Stromal cell of bone marrow (primary cell): ENCODE data around the gene UPK3BL2.
"Not testable (repeated sequence)": the region's sequence is repeated elsewhere in the genome, so short reads cannot be mapped to it uniquely, and the experiment has no call there.

Experiments used
- DNase-seq: peaks from one replicate; pipeline ENCODE4 v3.0.0-alpha.2; 2012; ENCODE audit warnings: low read depth

The UPK3BL2 gene, protein sequence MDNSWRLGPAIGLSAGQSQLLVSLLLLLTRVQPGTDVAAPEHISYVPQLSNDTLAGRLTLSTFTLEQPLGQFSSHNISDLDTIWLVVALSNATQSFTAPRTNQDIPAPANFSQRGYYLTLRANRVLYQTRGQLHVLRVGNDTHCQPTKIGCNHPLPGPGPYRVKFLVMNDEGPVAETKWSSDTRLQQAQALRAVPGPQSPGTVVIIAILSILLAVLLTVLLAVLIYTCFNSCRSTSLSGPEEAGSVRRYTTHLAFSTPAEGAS

DNA sequence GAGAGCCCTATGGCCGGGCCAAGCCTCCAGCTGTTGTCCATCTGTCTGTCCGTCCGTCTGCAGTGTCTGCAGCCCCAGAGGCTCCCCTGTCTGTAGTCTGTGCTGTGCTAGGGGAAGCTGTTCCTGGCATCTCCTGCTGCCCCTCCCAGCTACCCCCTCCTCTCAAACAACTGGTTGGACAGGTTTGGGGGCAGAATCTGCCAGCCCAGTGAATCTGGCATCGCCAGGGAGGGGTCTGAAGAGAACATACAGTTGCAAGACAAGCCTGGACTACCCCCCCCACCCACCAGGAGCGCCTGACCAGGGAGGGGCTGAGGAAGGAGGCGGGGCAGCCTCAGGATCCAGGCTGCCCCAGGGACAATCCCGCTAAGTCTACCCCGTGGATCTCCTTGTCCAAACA, at the start of gene UPK3BL2:
Gene UPK3BL2 (minus strand): TSS at position 101 of the 400 bp plus-strand sequence. CDS start 60 bp downstream, at position 41.
- not testable (repeated sequence) for DNase-seq

DNA sequence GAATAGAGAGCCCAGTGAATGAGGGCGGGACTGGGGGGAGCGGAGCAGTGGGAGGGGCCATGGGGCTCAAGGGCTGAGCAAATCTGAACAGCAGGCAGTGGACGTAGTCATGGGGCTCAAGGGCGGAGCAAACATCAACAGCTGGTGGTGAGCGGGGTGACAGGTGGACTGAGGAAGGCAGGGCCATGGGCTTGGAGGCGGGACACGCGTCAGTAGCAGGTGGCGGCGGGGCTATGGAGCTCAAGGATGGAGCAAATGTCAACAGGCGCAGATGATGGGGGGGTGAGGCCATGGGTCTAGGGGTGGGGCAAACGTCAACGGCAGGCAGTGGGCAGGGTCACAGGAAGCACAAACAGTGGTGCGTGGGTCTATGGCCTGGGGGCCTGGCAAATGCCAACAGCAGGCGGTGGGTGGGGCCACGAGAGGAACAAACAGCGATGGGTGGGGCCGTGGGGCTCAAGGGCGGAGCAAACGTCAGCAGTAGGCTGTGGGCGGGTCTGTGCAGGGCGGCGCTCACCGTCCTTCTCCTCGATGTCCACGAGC, 49.1 kb upstream of the UPK3BL2 start:
- not testable (repeated sequence) for DNase-seq

DNA sequence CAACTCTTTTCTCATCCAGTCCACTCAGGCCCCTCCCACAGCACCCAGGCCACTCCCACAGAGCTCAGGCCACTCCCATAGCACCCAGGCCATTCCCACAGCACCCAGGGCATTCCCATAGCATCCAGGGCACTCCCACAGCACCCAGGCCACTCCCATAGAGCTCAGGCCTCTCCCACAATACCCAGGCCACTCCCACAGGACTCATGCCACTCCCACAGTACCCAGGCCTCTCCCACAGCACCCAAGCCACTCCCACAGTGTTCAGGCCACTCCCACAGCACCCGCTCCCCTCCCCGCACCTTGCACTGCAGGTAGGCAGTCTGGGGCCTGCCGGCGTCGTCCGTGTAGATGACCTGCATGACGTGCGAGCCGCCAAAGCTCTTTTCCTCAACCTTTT, 46.4 kb upstream of the UPK3BL2 start:
- DNase-seq = not testable (repeated sequence)

DNA sequence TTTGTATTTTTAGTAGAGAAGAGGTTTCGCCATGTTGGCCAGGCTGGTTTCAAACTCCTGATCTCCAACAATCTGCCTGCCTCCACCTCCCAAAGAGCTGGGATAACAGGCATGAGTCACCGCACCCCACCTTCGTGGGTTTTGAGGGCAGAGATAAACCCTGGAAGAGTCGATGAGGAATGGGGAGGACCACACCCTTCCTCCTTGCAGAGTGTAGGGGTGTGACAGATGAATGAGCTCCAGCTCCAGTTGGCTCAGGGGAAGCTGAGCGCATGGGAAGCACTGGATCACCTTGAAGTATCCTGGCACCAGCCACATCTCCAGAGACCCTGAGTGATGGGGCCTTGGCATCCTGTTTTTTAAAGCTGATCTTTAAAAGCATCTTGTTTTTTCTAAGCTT, 40.0 kb upstream of the UPK3BL2 start:
- not testable (repeated sequence) for DNase-seq

DNA sequence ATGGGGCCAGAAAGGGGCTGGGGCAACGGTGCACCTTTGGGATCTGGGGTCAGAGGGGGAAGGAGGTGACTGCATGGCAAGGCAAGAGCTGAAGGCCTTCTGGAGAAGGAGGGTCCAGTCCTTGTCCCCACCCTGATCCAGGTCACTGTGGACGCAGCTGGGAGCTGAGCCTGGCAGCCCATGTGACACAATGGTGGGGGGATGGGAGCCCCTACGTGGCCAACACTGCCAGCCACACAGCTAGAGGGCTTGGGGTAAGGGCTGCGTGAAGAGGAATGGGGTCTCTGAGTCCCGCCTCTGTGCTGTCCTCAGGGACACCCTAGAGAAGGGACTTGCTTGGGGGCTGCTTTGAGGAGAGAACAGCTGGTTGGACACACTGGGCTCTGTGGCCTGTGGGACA, 38.2 kb upstream of the UPK3BL2 start:
- DNase-seq = not testable (repeated sequence)

DNA sequence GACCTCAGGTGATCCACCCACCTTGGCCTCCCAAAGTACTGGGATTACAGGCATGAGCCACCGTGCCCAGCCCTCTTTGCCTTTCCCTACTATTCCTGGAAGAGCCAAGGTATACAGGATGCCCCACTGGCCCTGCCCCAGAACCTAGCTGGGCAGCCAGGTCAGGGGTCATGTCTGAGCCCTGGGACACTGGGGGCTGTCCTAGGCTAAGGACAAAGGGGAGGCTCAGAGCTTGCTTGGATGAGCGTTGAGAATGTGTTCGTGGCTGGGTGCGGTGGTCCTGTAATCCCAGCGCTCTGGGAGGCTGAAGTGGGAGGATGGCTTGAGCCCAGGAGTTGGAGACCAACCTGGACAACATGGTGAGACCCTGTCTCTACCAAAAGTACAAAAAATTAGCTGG, 35.0 kb upstream of the UPK3BL2 start:
- DNase-seq = not testable (repeated sequence)

DNA sequence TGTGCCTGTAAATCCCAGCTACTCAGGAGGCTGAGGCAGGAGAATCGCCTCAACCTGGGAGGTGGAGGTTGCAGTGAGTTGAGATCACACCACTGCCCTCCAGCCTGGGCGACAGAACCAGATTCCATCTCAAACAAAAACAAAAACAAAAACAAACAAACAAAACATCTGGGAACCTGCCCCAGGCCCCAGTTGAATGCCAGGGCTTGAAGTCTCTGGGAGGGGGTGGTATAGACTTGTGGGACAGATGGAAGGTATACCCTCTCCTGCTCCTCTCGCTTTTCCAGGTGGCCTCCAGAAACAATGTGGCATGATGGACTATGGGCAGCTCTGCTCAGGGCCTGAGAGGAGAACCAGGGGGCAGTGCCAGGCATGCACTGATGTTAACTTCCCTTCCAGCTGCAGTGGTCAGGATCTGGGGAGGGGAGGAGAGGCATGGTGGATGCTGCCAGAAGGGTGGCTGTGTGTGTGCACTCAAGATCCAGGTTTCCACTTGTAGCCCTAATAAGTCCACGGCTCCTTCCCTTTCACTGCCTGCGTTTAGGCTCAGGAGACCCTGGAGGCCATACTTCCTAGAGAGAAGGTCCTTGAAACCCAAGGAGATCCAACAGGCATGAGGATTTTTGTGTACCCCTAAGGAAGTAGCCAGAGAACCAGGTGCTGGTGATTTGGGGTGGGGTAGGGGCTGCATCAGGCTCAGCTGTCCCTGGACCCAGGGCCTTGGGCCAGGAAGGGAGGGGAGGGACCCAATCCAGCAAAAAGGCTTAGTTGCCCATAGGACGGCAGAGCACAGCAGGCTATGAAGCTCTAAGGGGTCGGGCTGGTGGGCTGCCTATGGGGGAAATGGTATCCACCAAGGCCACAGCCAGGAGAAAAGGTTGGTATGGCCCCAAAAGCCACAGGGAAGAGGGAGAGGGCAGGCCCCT, 34.1 kb upstream of the UPK3BL2 start:
- DNase-seq = not testable (repeated sequence)

DNA sequence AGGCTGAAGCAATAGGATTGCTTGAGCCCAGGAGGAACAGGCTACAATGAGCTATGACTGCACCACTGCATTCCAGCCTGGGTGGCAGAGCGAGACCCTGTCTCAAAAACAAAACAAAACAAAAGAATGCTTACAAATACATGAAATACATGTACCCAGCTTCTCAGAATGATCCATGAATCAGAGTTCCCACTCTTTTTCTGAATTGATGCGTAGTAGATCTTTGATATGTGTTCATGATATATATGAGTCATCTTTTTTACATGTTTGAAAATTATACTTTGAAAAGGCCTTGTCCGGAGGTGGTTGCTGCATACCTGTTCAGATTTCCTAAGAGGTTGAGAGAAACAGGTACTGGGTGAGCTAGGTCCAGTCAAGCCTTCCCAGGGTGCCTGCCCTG, 32.9 kb upstream of the UPK3BL2 start:
- DNase-seq = not testable (repeated sequence)

DNA sequence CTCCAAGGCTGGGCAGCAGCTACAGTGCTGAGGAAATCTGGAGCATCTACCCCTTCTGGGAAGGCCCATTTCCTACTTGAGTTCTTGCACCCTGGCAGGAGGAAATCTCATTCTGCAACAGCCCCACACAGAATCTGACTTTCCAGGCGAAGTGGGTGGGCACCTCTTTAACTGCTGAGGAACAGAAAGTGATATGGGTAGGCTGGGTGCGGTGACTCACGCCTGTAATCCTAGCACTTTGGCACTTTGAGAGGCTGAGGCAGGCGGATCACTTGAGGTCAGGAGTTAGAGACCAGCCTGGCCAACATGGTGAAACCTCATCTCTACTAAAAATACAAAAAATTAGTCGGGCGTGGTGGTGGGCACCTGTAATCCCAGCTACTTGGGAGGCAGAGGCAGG, 31.1 kb upstream of the UPK3BL2 start:
- not testable (repeated sequence) for DNase-seq

DNA sequence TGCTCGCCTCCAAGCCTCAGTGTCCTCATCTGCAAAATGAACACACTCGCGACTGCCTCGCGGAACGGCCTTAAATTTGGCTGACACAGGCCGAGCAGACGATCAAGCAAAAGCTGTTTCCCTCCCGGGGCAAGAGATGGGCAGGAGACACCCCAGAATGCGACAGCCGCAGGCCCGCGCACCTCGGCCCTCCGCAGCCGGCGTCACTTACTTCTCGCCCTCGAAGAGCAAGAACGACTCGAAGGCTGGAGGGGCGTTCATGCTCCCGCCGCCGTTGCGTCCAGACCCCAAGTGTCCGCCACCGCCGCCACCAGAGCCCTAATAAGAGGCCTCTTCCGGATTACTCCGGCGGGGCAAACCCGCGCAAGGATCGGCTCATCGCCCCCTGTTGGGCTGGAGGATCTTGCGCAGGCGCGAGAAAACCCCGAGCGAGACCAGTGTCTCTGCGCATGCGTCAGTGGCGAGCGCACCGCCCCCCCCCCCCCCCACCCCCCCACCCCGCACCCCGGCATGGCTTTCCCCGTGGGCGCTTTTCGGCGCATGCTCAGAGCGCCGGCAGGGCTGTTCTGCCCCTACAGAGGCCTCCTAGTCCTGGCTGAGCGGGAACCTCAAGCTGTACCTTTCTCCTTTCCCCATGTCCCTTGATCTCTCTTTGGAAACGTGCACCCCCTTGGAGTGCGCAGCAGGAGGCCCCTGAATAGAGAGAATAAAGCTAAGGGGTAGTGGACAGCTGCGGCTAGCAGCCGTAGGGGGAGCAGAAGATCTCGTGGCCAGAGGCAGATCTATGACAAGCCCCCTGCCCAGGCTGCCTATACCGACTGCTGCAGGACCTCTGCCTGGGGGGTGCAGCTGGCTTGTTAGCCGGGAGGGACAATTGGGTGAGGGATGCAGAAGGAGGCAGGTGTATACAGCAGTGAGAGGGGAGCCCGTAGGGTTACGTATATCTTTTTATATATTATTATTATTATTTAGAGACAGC, 29.1 kb upstream of the UPK3BL2 start, which contains the start of gene POLR2J3:
Gene POLR2J3 (minus strand): TSS at position 323 of the 979 bp plus-strand sequence. CDS start 62 bp downstream, at position 261.
- peak; percentile 66 for DNase-seq

DNA sequence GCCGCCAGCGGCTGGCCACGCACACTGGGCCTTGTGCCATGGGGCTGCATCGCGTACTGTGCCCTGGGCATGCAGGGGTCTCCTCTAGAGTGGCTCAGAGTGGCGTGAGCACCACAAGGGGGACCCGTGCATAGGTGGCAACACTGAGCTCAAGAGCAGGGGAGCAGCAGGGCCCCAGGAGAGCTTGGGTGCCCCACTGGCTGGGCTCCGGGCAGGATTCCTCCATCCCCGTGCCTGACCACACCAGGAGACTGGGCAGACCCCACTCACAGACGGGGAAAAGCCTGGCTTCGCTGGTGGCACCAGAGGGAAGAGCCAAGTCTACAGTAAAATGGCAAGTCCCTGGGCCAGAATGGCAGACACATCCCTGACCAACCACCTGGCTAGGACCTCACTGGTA, 25.1 kb upstream of the UPK3BL2 start:
- not testable (repeated sequence) for DNase-seq

DNA sequence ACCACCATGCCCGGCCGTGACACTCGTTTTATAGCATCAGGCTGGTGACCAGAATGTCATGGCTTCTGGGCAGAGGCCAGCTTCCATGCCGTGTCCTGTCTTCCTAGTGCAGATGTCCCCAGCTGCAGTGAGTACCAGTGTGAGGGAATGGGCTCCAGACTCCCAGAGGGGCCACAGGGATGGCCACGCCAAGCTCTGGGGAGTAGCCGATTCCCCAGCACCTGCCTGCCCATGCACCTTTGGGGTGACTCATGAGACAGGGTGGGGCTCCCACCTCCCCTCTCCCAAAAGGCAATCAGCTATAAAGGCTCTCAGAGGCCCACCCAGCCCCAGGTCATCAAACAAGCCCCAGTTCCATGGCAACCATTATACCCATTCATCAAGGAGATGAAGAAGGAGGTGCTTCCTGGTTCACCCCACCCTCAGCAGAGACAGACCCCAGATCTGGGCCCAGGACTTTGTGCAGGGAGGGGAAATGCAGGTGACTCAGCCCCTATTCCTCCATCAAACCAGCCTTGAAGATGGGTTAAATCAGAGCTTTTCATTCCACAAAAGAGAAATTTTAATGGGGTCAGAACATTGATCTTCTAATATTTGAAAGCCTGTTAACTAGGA, 7.4 kb upstream of the UPK3BL2 start, which contains the start of gene SPDYE2:
Gene SPDYE2 (plus strand): TSS at position 419 of the 615 bp plus-strand sequence. CDS start 2,030 bp downstream, outside the sequence.
- DNase-seq = not testable (repeated sequence)

DNA sequence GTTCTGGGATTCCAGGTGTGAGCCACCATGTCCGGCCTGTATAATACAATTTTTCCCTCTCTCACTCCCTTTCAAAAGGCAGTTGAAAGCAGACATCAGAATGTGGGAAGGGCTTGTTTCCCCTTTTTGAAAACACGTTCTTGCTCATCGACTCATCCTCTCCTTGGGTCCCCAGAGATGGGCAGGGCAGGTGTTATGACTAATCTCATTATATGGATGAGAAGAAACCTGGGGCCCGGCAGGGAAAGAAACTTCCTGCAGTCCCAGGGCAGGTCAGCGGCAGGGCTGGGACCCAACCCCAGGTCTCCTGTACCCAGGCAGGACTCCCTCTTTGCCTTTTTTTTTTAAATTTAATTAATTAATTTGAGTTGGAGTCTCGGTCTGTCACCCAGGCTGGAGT, 2.9 kb upstream of the UPK3BL2 start:
- not testable (repeated sequence) for DNase-seq

DNA sequence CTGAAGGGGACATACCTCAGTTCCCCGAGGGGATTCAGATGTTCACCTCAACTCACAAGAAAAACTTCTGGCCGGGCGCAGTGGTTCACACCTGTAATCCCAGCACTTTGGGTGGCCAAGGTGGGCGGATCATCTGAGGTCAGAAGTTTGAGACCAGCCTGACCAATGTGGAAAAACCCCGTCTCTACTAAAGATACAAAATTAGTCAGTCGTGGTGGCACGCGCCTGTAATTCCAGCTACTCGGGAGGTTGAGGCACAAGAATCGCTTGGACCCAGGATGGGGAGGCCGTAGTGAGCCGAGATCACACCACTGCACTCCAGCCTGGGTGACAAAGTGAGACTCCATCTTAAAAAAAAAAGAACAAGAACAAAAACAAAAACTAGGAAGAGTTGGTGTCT, 1.8 kb upstream of the UPK3BL2 start:
- not testable (repeated sequence) for DNase-seq

DNA sequence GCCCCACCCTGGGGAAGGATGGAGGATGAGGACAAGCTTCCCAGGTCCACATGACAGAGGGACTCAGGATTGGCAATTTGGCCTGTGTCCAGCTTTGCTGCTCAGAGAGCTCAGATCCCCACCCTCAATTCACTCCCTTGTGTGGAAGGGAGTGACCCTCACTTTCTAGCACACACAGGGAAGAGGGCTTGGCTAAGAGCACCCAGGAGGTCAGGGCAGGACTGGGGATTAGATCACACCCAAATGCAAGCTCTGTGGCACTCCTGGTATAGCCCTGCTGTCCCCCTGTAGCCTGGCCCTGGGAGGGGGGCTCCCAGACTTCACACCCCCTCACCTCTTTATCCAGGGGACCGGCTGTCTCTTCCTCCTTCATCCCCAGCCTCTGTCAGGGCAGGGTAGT, 876 bp upstream of the UPK3BL2 start:
- not testable (repeated sequence) for DNase-seq

DNA sequence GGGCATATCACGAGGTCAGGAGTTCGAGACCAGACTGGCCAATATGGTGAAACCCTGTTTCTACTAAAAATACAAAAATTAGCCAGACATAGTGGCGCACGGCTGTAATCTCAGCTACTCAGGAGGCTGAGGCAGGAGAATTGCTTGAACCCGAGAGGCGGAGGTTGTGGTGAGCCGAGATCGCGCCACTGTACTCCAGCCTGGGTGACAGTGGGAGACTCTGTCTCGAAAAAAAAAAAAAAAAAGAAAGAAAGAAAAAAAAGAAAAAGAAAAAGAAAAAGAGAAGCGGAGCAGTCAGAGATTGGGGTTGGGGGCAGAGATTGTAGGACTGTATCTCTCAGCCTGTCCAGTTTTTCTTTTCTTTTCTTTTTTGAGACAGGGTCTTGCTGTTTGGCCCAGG, 725 bp downstream of the UPK3BL2 start:
- not testable (repeated sequence) for DNase-seq

DNA sequence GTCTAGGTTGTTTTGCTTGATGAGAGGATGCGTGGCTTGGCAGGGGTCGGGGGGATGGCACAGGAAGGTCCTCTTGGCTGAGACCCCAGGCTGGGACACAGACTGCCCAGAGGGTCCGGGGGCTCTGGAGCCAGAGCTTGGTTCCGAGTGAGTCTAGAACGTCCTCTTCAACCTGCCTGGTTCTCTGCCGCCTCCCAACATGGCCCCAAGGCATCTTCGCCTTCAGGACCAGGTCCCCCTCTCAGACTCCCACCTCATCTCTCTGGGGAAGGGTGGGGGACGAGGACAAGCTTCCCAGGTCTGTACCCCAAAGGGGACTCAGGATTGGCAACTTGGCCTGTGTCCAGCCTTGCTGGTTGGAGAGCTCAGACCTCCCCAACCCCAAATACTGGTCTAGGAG, 1.4 kb downstream of the UPK3BL2 start:
- not testable (repeated sequence) for DNase-seq

DNA sequence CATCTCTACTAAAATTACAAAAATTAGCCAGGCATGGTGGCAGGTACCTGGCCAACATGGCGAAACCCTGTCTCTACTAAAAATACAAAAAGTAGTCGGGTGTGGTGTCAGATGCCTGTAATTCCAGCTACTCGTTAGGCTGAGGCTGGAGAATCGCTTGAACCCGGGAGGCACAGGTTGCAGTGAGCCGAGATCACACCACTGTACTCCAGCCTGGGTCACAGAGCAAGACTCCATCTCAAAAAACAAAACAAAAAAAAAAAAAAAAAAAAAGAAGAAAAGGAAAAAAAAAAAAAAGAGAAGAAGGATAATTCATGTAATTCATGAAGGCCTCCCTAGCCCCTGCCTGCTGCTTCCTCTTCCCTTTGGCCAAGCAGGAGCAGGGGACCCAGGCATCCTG, 2.9 kb downstream of the UPK3BL2 start:
- not testable (repeated sequence) for DNase-seq

DNA sequence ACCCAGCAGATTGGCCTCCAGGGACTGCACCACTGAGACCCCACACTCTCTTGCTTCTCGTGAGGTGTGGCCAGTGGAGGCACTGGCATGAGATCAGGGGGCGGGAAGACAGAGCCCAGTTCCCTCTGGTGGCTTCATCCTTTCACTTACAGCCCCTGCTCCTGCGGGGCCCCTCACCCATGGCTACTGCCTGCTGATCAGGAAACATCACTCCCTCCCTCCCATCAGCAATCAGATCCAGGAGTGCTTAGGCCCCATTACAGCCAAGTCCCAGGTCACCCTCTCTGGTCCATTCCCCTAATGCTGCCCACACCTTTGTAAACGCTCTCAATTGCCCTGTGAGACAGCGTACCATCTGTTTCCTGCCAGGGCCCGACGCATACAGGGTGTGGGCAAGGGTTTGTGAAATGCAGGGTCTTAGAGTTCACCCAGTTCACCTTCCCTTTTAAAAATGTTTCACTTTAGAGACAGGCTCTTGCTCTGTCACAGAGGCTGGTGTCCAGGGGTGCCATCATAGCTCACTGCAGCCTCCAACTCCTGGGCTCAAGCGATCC, 8.4 kb downstream of the UPK3BL2 start:
- not testable (repeated sequence) for DNase-seq

DNA sequence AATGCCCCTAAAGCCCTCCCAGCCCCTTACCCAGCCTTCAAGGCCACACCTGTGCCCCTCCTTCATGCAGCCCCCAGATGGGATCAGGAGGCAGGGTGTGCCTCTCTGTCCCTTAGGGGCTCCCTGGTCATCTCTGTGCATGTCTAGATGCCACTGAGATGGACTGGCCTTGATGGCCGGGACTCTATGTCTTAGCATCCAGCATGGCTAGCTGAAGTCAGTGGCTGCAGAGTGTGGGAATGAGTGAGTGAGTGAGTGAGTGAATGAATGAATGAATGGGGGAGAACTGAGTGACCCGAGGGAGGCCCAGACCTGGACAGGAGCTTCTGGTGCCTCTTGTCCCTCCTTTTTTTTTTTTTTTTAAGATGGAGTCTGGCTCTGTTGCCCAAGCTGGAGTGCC, 11.4 kb downstream of the UPK3BL2 start:
- not testable (repeated sequence) for DNase-seq
